NCI-H2171 treated with DMSO at 0.1 percent for 48 hours (cell line): ENCODE measurements around the gene TMIE.
"Not testable (repeated sequence)": the region's sequence is repeated elsewhere in the genome, so short reads cannot be mapped to it uniquely, and the experiment has no call there.

Experiments
- DNase-seq: peaks from one replicate; lab custom pipeline; 2025; lab: John Stamatoyannopoulos, UW

Gene TMIE

GRCh38 chr3:46722443-46722842 lies 21.3 kb downstream of the TMIE start:
- no peak for DNase-seq

DNA sequence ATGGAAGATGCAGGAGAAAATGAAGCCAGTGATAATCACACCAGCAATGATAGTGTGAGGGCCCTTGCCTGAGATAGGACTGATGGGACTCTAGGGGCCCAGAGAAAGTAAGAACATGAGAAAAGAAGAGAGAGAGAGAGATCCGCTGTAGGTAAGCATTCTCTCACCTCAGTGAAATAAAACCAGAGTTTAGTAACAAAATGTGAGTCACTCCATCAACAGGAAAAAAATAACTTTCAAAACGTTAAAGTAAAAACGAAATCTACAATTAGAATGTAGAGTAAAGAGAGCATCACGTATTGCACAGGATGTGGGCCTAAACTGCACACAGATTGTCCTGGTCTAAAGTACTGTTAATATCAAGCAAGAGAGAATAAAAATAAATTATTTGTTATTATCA lies 23.2 kb downstream of the TMIE start:
- DNase-seq: no peak

DNA sequence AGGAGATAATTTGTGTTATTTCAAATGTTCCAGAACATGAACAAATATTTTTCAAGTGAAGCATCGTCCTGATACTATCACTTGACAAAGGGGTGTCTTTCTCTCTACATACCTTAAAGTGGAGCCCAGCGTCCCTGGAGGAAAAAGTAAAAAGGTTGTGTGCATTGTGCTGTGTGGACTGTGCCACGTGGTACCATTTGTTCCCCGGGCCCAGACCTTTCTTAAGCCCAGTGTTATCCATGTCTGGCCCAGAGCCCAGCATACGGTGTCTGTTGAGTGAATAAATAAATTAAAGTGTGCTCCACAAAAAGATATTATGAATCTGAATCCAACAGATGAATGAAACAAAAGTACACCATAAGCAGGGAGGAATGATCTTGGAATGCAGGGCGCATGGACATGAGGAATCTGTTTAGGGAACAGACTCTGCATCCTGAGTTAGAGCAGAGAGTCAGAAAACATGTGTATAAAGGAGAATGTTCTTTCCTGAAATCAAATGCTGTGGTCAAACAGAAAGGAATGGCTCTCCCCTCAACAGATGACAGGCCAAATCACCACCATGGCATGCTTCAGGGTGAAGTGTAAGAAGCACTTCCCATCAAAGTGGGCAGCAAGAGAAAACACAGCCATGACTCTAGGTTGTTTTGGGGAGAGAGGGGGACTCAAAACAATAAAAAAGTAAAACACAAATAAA lies 24.6 kb downstream of the TMIE start:
- DNase-seq: no peak

DNA sequence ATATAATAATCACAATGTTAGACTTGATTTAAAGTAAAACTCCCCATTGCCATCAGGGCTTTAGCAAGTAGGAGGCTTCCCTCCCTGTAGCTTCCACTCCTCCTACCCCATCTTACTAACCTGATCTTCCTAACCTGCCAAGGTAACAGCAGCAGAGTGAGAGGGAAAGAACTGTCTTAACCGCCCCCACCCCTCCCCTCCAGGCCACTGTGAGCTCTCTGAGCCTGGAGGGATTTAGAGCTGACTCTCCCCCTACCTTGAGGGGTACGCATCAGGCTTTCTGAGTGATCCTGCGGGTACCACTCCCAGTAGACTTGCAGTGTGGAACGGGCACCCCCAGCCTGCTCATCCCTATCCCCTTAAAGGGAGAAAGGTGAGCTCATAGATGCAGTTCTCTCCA lies 27.8 kb downstream of the TMIE start:
- DNase-seq: no peak

DNA sequence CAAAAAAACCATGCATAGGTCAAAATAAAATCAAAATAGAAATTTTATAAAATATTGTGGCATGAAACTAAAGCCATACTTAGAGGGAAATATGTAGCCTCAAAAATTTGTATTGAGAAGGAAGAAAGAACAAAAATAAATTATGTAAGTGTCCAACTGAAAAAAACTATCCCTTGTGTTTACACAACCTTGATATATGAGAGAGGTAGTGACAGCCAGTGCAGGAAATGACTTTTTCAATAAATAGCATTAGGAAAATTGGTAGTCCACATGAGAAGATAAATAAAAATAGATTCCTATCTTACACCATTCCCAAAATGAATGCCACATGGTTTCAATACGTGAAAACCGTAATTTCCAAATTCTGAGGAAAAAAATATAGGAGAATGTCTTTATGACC lies 29.6 kb downstream of the TMIE start:
- no peak for DNase-seq

DNA sequence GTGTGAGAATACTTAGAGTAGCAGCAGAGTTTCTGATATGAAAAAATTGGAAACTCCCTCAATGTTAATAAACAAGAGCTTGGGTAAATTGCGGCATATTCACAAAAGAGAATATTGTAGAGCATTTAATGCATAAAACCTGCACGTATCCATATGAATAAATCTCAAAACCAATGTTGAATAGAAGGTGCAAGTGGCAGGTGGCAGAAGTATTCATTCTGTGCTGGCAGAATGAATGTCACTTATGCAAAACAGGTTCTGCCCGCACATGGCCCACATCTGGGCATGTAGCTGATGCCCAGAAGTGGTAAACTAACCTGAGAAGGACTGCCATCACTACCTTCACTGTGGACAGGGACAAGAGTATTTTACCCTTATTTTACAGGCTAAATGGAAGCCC lies 30.6 kb downstream of the TMIE start:
- no peak for DNase-seq

GRCh38 chr3:46733026-46733800 lies 32.0 kb downstream of the TMIE start:
- DNase-seq: no peak

DNA sequence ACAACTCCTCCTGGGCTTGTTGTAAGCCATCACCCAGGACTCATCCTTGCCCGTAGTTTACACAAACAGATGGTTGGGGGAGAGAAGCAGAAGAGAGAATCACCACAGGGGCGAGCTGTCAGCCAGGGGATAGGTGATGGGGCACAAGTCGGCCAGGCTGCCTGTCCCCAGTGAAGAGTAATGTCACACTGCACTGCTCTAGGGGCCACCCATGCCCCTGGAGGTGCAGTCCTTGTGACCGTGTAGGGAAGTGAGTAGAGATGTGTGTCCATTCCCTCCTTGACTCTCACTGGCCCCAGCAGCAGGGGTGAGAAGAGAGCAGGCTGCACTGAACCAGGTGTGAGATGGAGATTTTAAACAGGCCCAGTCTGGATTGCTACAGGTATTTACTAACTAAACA lies 33.6 kb downstream of the TMIE start:
- DNase-seq: no peak

GRCh38 chr3:46736006-46736872 lies 35.0 kb downstream of the TMIE start:
- DNase-seq: no peak

DNA sequence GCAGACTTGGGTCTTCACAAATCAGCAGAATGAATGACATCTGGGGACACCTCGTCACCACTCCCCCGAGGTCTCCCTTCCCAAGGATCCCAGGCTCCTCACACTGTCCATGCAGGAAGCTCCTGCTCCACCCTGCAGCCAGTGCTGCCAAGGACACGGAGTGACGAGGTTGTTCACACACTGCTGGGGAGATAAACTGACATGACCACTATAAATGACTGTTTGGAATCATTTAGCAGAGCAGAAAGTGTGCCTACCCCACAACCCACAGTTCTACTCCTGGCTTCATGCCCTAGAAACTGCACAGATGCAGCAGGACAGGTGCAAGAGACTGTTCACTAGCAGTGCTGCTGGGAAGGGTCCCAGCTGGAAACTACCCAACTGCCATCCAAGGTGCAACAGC lies 36.1 kb downstream of the TMIE start:
- DNase-seq: no peak

- not testable (repeated sequence) for DNase-seq
Measured at GRCh38 chr3:46739565-46739964, 38.4 kb downstream of the TMIE start.

GRCh38 chr3:46742992-46743585 lies 41.9 kb downstream of the TMIE start:
- DNase-seq: no peak

DNA sequence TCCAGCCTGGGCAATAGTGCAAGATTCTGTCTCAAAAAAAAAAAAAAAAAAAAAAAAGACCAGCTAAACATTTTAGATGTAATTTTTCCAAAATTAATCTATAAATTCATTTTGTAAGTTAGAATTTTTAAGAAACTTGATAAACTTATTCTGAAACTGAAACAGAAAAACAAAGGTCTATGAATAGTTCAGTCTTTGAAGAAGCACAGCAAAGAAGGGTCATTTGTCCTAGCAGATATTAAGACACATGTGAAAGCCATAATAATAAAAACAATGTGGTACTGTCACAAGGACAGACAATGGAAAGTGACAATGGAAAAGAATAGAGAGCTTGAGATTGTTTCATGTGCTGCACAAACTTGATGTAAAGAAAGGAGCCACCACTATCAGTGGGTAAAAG lies 45.5 kb downstream of the TMIE start:
- DNase-seq: no peak

DNA sequence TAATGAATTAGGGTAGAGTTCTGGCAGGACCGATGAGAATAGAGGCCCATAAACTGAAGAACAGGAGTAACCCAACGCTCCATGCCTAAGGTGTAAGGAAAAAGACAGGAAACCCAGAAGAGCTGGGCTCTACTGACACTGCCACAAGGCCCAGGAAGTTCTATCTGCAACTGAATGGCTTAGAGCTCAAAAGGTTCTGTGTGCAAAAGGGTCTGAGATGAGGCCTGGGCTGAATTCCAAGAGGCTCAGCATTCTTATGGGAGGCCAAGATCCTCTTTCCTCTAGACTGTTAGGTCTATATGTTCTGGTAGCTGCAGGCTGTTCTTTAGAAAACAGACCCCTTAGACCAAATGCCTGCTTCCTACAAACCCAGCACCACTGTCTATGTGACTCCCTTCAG lies 47.0 kb downstream of the TMIE start:
- DNase-seq: no peak

- no peak for DNase-seq
Measured at GRCh38 chr3:46749129-46749528, 47.9 kb downstream of the TMIE start.

- no peak for DNase-seq
Measured at GRCh38 chr3:46750555-46751038, 49.4 kb downstream of the TMIE start.

GRCh38 chr3:46753127-46753526 lies 51.9 kb downstream of the TMIE start:
- not testable (repeated sequence) for DNase-seq

- DNase-seq: no peak
Measured at GRCh38 chr3:46755646-46756045, 54.5 kb downstream of the TMIE start.

- DNase-seq: no peak
Measured at GRCh38 chr3:46756642-46757041, 55.5 kb downstream of the TMIE start.

- no peak for DNase-seq
Measured at GRCh38 chr3:46759239-46760167, 58.3 kb downstream of the TMIE start.
